SK-N-SH treated with all-trans-retinoic acid at 6 μM for 48 hours (cell line): ENCODE results near the gene ZNF326.

ENCODE experiments used
- ARNTL ChIP-seq: fragments of 450-650 bp; formaldehyde crosslinking; IDR thresholded peaks from 2 replicates; pipeline ENCODE4 v1.5.0; 2020; ENCODE audit warnings: low read depth, mild to moderate bottlenecking, moderate library complexity, borderline replicate concordance
- CREB5 ChIP-seq: fragments of 250-450 bp; sonication (Bioruptor Pico); IDR thresholded peaks from 2 replicates; pipeline ENCODE4 v1.5.1; 2020; ENCODE audit warnings: low read depth, mild to moderate bottlenecking, moderate library complexity
- CSDC2 ChIP-seq: fragments of 250-450 bp; sonication (Bioruptor Pico); IDR thresholded peaks from 2 replicates; pipeline ENCODE4 v1.5.0; 2020; ENCODE audit warnings: mild to moderate bottlenecking, moderate library complexity
- CSRNP3 ChIP-seq: fragments of 250-450 bp; sonication (Bioruptor Pico); IDR thresholded peaks from 2 replicates; pipeline ENCODE4 v1.5.1; 2021; ENCODE audit warnings: mild to moderate bottlenecking, moderate library complexity
- ESRRG ChIP-seq: fragments of 250-450 bp; sonication (Bioruptor Pico); IDR thresholded peaks from 2 replicates; pipeline ENCODE4 v1.6.1; 2021; ENCODE audit warnings: mild to moderate bottlenecking
- ISL1 ChIP-seq: fragments of 250-450 bp; sonication (Bioruptor Pico); IDR thresholded peaks from 2 replicates; pipeline ENCODE4 v2.1.2; 2022; ENCODE audit warnings: mild to moderate bottlenecking, moderate library complexity
- PATZ1 ChIP-seq: fragments of 250-450 bp; sonication (Bioruptor Pico); IDR thresholded peaks from 2 replicates; pipeline ENCODE4 v1.8.0; 2020; ENCODE audit warnings: mild to moderate bottlenecking, moderate library complexity, borderline replicate concordance
- PPARA ChIP-seq: fragments of 250-450 bp; sonication (Bioruptor Pico); IDR thresholded peaks from 2 replicates; pipeline ENCODE4 v1.5.0; 2020; ENCODE audit warnings: mild to moderate bottlenecking, borderline replicate concordance
- SNAI2 ChIP-seq: fragments of 250-450 bp; sonication (Bioruptor Pico); IDR thresholded peaks from 2 replicates; pipeline ENCODE4 v1.5.0; 2020; ENCODE audit warnings: mild to moderate bottlenecking, moderate library complexity
- TOX ChIP-seq: fragments of 250-450 bp; sonication (Bioruptor Pico); IDR thresholded peaks from 2 replicates; pipeline ENCODE4 v1.8.0; 2021; ENCODE audit warnings: mild to moderate bottlenecking, moderate library complexity, borderline replicate concordance
- ZFP30 ChIP-seq: fragments of 450-650 bp; formaldehyde crosslinking; IDR thresholded peaks from 2 replicates; pipeline ENCODE4 v1.5.0; 2022; ENCODE audit warnings: mild to moderate bottlenecking, moderate library complexity
- ZNF565 ChIP-seq: fragments of 450-650 bp; formaldehyde crosslinking; conservative IDR thresholded peaks from 2 replicates; pipeline ENCODE4 v1.5.0; 2020; ENCODE audit warnings: low read depth, mild to moderate bottlenecking, moderate library complexity
- ZNF8 ChIP-seq: fragments of 450-650 bp; formaldehyde crosslinking; IDR thresholded peaks from 2 replicates; pipeline ENCODE4 v1.5.0; 2020; ENCODE audit warnings: mild to moderate bottlenecking, moderate library complexity

GRCh38 chr1:89965193-89965768 is 29.6 kb upstream of the ZNF326 start:
- no peak for TF ChIP-seq CREB5
- TF ChIP-seq ZFP30: no peak
- TF ChIP-seq CSDC2 (CRISPR knock-in tag): no peak
- TF ChIP-seq PPARA (CRISPR knock-in tag): no peak
- no peak for TF ChIP-seq ARNTL
- no peak; the same call in 1 of the 2 replicates for TF ChIP-seq TOX (CRISPR knock-in tag)
- TF ChIP-seq ESRRG (CRISPR knock-in tag): no peak
- no peak for TF ChIP-seq CSRNP3 (CRISPR knock-in tag)
- peak; percentile 74 for TF ChIP-seq ISL1 (CRISPR knock-in tag)
- TF ChIP-seq PATZ1: no peak
- TF ChIP-seq SNAI2 (CRISPR knock-in tag): 0 out of 2 replicates have a peak, but pooled peaks have one; percentile 55
- TF ChIP-seq ZNF8 (CRISPR knock-in tag): no peak
- TF ChIP-seq ZNF565 (CRISPR knock-in tag): no peak
